Ishikawa (cell line): ENCODE measurements around the gene CCT4.

Experiments used
- CEBPB ChIP-seq: IDR thresholded peaks from 2 replicates; pipeline ENCODE4 v1.6.1; 2012
- EP300 ChIP-seq: IDR thresholded peaks from 2 replicates; pipeline ENCODE4 v1.6.1; 2012; ENCODE audit warnings: borderline replicate concordance
- NFIC ChIP-seq: IDR thresholded peaks from 2 replicates; pipeline ENCODE4 v1.6.1; 2012
- RAD21 ChIP-seq: IDR thresholded peaks from 2 replicates; pipeline ENCODE4 v1.6.1; 2012; ENCODE audit warnings: low read depth
- USF1 ChIP-seq: IDR thresholded peaks from 2 replicates; pipeline ENCODE4 v1.6.1; 2012
- TF ChIP-seq, protein P1 (sequence below): IDR thresholded peaks from 2 replicates; pipeline ENCODE4 v1.6.1; 2012; ENCODE audit warnings: low read depth, mild to moderate bottlenecking

DNA sequence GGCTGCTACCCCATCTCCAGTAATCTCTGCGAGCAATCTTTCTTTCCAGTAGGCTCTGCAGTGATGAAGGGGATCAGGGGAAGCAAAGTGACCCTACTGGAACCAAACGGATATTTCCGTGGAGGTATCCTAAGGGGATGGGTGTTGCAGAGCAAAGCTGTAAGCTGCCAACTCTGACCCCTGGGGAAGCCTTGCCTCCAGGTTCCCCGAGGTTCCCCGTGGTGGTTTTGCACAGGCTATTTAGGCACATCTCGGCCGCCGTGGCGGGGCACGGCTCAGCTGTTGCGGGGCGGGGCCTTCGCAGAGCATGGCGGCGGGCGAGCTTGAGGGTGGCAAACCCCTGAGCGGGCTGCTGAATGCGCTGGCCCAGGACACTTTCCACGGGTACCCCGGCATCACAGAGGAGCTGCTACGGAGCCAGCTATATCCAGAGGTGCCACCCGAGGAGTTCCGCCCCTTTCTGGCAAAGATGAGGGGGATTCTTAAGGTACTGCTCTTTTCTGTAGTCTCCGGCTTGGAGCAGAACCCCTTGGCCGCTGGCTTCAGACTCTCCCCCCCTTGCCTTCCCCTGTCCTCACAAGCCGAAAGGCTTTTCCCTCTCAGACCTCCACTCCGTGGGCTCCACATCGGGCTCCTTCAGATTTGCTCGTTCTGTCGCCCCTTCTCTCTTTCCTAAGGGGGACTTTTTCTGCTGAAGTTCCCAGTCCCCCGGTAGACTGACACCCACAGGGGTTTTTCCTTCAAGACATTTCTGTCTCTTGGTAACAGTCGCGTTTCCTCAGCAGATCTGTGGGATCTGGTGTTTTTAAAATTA is 17.1 kb upstream of the CCT4 start, which contains the start of gene COMMD1:
- TF ChIP-seq NFIC = no peak
- TF ChIP-seq, protein P1, sequence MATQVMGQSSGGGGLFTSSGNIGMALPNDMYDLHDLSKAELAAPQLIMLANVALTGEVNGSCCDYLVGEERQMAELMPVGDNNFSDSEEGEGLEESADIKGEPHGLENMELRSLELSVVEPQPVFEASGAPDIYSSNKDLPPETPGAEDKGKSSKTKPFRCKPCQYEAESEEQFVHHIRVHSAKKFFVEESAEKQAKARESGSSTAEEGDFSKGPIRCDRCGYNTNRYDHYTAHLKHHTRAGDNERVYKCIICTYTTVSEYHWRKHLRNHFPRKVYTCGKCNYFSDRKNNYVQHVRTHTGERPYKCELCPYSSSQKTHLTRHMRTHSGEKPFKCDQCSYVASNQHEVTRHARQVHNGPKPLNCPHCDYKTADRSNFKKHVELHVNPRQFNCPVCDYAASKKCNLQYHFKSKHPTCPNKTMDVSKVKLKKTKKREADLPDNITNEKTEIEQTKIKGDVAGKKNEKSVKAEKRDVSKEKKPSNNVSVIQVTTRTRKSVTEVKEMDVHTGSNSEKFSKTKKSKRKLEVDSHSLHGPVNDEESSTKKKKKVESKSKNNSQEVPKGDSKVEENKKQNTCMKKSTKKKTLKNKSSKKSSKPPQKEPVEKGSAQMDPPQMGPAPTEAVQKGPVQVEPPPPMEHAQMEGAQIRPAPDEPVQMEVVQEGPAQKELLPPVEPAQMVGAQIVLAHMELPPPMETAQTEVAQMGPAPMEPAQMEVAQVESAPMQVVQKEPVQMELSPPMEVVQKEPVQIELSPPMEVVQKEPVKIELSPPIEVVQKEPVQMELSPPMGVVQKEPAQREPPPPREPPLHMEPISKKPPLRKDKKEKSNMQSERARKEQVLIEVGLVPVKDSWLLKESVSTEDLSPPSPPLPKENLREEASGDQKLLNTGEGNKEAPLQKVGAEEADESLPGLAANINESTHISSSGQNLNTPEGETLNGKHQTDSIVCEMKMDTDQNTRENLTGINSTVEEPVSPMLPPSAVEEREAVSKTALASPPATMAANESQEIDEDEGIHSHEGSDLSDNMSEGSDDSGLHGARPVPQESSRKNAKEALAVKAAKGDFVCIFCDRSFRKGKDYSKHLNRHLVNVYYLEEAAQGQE = 0 out of 2 replicates have a peak, but pooled peaks have one; percentile 21
- no peak for TF ChIP-seq CEBPB
- TF ChIP-seq USF1 = peak; percentile 68
- TF ChIP-seq EP300 = no peak; the same call in 1 of the 2 replicates
- TF ChIP-seq RAD21 = no peak
